MCF 10A (cell line): ENCODE results near the gene CA12. TPM values are rescaled to one million over a fixed set of nuclear protein-coding genes. Genes with fewer than 3 reads are reported as not detected.

Experiments used
- BruUV-seq: library from RNA; stranded (reverse); fragments of 400-500 nt; replicated peaks from 2 replicates; lab custom pipeline; 2021; lab: Mats Ljungman, UMichigan
- CTCF ChIA-PET: fragments of 300-600 bp; sonication (Branson Sonifier 250); formaldehyde crosslinking; extraction: SDS; loops from one replicate; lab custom pipeline; 2021; ENCODE audit warnings: antibody characterized with exemption, inconsistent platforms; lab: Yijun Ruan, JAX
- POLR2A ChIA-PET: fragments of 300-600, 350-650 bp; sonication (Branson Sonifier 250); formaldehyde crosslinking; extraction: SDS; loops from one replicate; lab custom pipeline; 2020; ENCODE audit warnings: antibody characterized with exemption, inconsistent platforms; lab: Yijun Ruan, JAX
- DNase-seq: peaks from one replicate; pipeline ENCODE4 v3.0.0-alpha.2; 2018; ENCODE audit not compliant: unreplicated experiment
- H3K27ac Mint-ChIP-seq: one replicate; pipeline ENCODE4 v1.8.0; 2022; ENCODE audit warnings: mild to moderate bottlenecking, low read depth, mixed read lengths; ENCODE audit not compliant: unreplicated experiment
- H3K27me3 Mint-ChIP-seq: one replicate; pipeline ENCODE4 v1.8.0; 2022; ENCODE audit warnings: mixed read lengths; ENCODE audit not compliant: insufficient read depth, unreplicated experiment
- H3K36me3 Mint-ChIP-seq: one replicate; pipeline ENCODE4 v1.8.0; 2022; ENCODE audit warnings: mild to moderate bottlenecking, moderate library complexity, mixed read lengths; ENCODE audit not compliant: insufficient read depth, unreplicated experiment
- H3K4me1 Mint-ChIP-seq: one replicate; pipeline ENCODE4 v1.8.0; 2022; ENCODE audit warnings: mixed read lengths; ENCODE audit not compliant: insufficient read depth, unreplicated experiment
- H3K4me3 Mint-ChIP-seq: one replicate; pipeline ENCODE4 v1.8.0; 2022; ENCODE audit warnings: mild to moderate bottlenecking, moderate library complexity, mixed read lengths; ENCODE audit not compliant: unreplicated experiment
- H3K9me3 Mint-ChIP-seq: one replicate; pipeline ENCODE4 v1.8.0; 2022; ENCODE audit warnings: mixed read lengths; ENCODE audit not compliant: unreplicated experiment
- CTCF ChIP-seq: fragments of 200-600 bp; IDR thresholded peaks from one replicate; pipeline ENCODE4 v1.8.0; 2022; ENCODE audit warnings: antibody characterized with exemption, mild to moderate bottlenecking; ENCODE audit not compliant: unreplicated experiment
- intact Hi-C: fragments of 100-400 bp; cut with micrococcal nuclease; formaldehyde crosslinking; loops from 2 replicates; pipeline ENCODE4 v1.14.1; 2022
- total RNA-seq: library from RNA; stranded (reverse); gene quantifications from 2 replicates; pipeline ENCODE4 v1.2.3, GENCODE V29; 2022

The CA12 gene
- total RNA-seq, 1 experiment from 2014 or later = 19.6 TPM

- no peaks in the 10 kb centered on the region for H3K27me3 Mint-ChIP-seq
- DNase-seq = no peak
- BruUV-seq = no TSS peak
- ChIA-PET CTCF (interaction anchor here (0.5 to 2.9 kb wide), 7 partner anchors 8 to 242 kb away, joined by 3 to 70 read pairs (median 5); partner anchors contain the start of gene APH1B), POLR2A (interaction anchor here (1.0 to 2.9 kb wide), 4 partner anchors 21 to 104 kb away, joined by 4 to 10 read pairs (median 6); no protein-coding TSS in a partner anchor)
- H3K27ac Mint-ChIP-seq = no peak overlapping the region
- TF ChIP-seq CTCF = no peak
- H3K4me3 Mint-ChIP-seq = no peak overlapping the region
- intact Hi-C loops = loop anchor here (5.0 to 10.0 kb wide), 2 partner anchors 104 to 244 kb away; partner anchors contain the start of genes RPS27L and USP3
- no peaks in the 10 kb centered on the region for H3K36me3 Mint-ChIP-seq
- H3K4me1 Mint-ChIP-seq = peaks cover 6% of the 10 kb centered on the region
- H3K9me3 Mint-ChIP-seq = no peaks in the 10 kb centered on the region
Measured at GRCh38 chr15:63401078-63401477, 19.4 kb upstream of the CA12 start.

- H3K27ac Mint-ChIP-seq = no peak overlapping the region
- ChIA-PET CTCF (interaction anchor here (0.6 to 1.3 kb wide), 2 partner anchors 110 to 240 kb away, joined by 3 to 5 read pairs; no protein-coding TSS in a partner anchor), POLR2A (no interaction called here)
- H3K27me3 Mint-ChIP-seq = no peaks in the 10 kb centered on the region
- intact Hi-C loops = no loop called here
- H3K4me3 Mint-ChIP-seq = no peak overlapping the region
- no peaks in the 10 kb centered on the region for H3K36me3 Mint-ChIP-seq
- peaks cover 12% of the 10 kb centered on the region for H3K4me1 Mint-ChIP-seq
- no peaks in the 10 kb centered on the region for H3K9me3 Mint-ChIP-seq
- no TSS peak for BruUV-seq
- no peak for DNase-seq
- TF ChIP-seq CTCF = no peak
Measured at GRCh38 chr15:63398456-63398855, 16.8 kb upstream of the CA12 start.

GRCh38 chr15:63396152-63396928 lies 14.7 kb upstream of the CA12 start:
- CTCF ChIA-PET = interaction anchor here (0.6 to 0.9 kb wide), 2 partner anchors 16 to 106 kb away, joined by 3 read pairs; no protein-coding TSS in a partner anchor
- intact Hi-C loops = no loop called here
- BruUV-seq = no TSS peak

More at GRCh38 chr15:63396152-63396928, 14.7 kb upstream of the CA12 start:
- Mint-ChIP-seq H3K27me3 (no peaks in the 10 kb centered on the region), H3K4me3 (no peak overlapping the region), H3K27ac (no peak overlapping the region), H3K9me3 (no peaks in the 10 kb centered on the region), H3K4me1 (peaks cover 12% of the 10 kb centered on the region), H3K36me3 (no peaks in the 10 kb centered on the region)
- DNase-seq = no peak
- no peak for TF ChIP-seq CTCF
- POLR2A ChIA-PET = interaction anchor here (0.5 to 1.6 kb wide), 4 partner anchors 9 to 37 kb away, joined by 3 to 5 read pairs (median 3); no protein-coding TSS in a partner anchor
